Mesodermal cell (in vitro differentiated cells): Measurements from ENCODE around the gene CAPNS2. TPM values are rescaled to one million over a fixed set of nuclear protein-coding genes. Genes with fewer than 3 reads are reported as not detected.

ENCODE experiments used
- H3K27ac ChIP-seq: 2 replicates; pipeline ENCODE4 v1.7.0; 2013; ENCODE audit warnings: mild to moderate bottlenecking, low read depth, low read length, moderate library complexity; ENCODE audit not compliant: severe bottlenecking
- H3K36me3 ChIP-seq: 2 replicates; pipeline ENCODE4 v1.7.1; 2013; ENCODE audit warnings: mild to moderate bottlenecking, low read length, moderate library complexity; ENCODE audit not compliant: control insufficient read depth, insufficient read depth
- H3K4me1 ChIP-seq: one replicate; pipeline ENCODE4 v1.7.1; 2013; ENCODE audit warnings: mild to moderate bottlenecking, low read length; ENCODE audit not compliant: insufficient read depth, control insufficient read depth, poor library complexity, severe bottlenecking
- H3K4me3 ChIP-seq: 2 replicates; pipeline ENCODE4 v1.7.0; 2013; ENCODE audit warnings: low read length, control low read depth, mild to moderate bottlenecking; ENCODE audit not compliant: insufficient read depth, poor library complexity, severe bottlenecking; ENCODE audit errors: extremely low read depth
- H3K9me3 ChIP-seq: 2 replicates; pipeline ENCODE4 v1.7.1; 2013; ENCODE audit warnings: mild to moderate bottlenecking, low read length, moderate library complexity; ENCODE audit not compliant: control insufficient read depth
- WGBS, 2 experiments: methylation state at CpG; one replicate each; pipeline ENCODE4 v1.1.5; 2013; ENCODE audit warnings: missing lambda C conversion rate in 2 of 2; ENCODE audit not compliant: insufficient coverage in 2 of 2; 5-methylcytosine and 5-hydroxymethylcytosine counted together
- polyA plus RNA-seq, 2 experiments: library from polyadenylated mRNA; stranded (reverse); fragments of 50-300 nt; gene quantifications; one replicate each; pipeline ENCODE4 v1.2.3, GENCODE V29; 2013

The CAPNS2 gene
- not detected for polyA plus RNA-seq (2013, experiment 1 of 2)
- not detected for polyA plus RNA-seq (2013, experiment 2 of 2)

DNA sequence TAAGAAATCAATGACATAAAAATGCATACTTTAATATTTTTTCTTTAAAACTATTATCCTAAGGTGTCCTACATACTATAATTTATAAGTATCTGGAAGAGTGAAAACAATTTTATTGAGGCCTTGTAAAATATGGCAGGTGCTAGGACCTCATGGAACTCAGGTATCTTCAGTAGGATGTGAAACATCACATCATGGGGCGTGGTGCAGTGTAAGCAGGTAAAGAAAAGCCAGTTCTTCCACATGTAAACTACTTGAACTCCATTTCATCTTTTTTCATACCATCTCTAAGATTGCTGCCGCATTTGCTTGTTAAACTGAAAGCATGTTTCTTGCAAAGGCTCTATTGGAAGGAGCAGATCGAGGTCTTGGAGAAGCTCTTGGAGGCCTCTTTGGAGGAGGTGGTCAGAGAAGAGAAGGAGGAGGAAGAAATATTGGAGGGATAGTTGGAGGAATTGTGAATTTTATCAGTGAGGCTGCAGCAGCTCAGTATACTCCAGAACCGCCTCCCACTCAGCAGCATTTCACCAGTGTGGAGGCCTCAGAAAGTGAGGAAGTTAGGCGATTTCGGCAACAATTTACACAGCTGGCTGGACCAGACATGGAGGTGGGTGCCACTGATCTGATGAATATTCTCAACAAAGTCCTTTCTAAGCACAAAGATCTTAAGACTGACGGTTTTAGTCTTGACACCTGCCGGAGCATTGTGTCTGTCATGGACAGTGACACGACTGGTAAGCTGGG is at the start of gene CAPNS2:
CAPNS2 (plus strand) TSS at position 253 of the 744 bp plus-strand sequence; CDS start at position 326, 73 bp downstream.
- Histone ChIP-seq H3K4me3 (no peak within 1 kb of the TSS), H3K9me3 (no peaks in the 10 kb centered on the region), H3K27ac (no peak within 1 kb of the TSS), H3K36me3 (no peaks in the 10 kb centered on the region), H3K4me1 (peaks cover 6% of the 10 kb centered on the region)
- 98% methylated on average over 8 to 9 of the region's 9 CpGs for WGBS, 2 experiments

DNA sequence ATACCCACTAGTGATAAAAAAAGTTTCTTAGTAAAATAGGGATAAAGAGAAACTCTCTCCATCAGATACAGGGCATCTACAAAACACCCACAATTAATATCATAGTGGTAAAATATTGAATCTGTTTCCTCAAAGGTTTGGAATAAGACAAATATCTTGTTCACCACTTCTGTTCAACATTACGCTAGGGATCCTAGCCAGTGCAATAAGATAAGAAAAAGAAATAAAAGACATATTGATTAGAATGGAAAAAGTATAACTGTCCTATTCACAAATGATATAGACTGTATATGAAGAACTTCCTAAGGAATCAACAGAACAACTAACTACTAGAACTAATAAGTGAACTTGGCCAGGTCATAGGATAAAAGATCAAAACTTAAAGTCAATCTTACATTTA is 44.7 kb upstream of the CAPNS2 start:
- no peak overlapping the region for H3K4me3 ChIP-seq
- WGBS, 2 experiments = no CpG with 5 or more reads among the region's 1 CpG

DNA sequence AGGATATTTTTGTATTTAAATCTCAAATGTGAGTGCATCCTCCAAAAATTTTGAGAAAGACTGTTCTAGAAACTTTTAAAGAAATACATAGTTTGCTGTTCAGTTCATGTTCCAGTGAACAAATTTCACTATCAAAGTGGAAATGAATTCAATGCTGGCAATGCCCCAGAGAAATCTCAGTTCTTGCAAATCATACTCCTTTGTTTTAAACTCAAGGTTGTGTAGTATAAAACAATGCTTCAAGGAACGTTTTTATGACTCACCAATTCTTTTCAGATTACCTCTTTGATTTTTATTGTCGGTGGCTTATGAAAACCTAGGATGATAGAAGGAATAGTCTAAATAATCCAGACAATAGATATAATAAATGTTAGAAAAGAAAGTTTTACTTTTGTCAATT is 40.0 kb upstream of the CAPNS2 start:
- Histone ChIP-seq H3K4me1 (no peaks in the 10 kb centered on the region), H3K9me3 (peaks cover 4% of the 10 kb centered on the region), H3K4me3 (no peak overlapping the region), H3K27ac (no peak overlapping the region), H3K36me3 (no peaks in the 10 kb centered on the region)
- no CpG with 5 or more reads among the region's 2 CpGs for WGBS, 2 experiments

More for the DNA sequence above, 44.7 kb upstream of the CAPNS2 start:
- no peaks in the 10 kb centered on the region for H3K36me3 ChIP-seq
- peaks cover 4% of the 10 kb centered on the region for H3K9me3 ChIP-seq
- no peaks in the 10 kb centered on the region for H3K4me1 ChIP-seq
- H3K27ac ChIP-seq = no peak overlapping the region

DNA sequence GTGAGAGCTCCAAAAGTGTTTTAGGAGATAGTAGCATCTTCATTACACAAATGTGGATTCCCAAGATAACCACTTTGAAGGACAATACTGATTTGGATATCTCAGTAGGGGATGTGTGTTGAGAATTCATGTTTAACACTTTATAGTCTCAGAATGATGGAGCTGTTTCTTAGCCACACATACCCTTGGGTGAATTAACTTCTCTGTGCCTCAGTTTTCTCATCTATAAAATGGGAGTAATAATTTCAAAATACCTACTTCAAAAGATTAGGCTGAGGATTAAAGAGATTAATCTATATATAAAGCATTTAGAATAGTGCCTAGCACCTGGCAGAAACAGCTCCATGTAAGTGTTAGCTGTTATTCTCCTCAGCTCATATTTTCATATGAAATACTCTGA is 38.6 kb upstream of the CAPNS2 start:
- H3K27ac ChIP-seq = no peak overlapping the region
- no peaks in the 10 kb centered on the region for H3K9me3 ChIP-seq
- no peaks in the 10 kb centered on the region for H3K4me1 ChIP-seq
- H3K4me3 ChIP-seq = no peak overlapping the region
- no peaks in the 10 kb centered on the region for H3K36me3 ChIP-seq

DNA sequence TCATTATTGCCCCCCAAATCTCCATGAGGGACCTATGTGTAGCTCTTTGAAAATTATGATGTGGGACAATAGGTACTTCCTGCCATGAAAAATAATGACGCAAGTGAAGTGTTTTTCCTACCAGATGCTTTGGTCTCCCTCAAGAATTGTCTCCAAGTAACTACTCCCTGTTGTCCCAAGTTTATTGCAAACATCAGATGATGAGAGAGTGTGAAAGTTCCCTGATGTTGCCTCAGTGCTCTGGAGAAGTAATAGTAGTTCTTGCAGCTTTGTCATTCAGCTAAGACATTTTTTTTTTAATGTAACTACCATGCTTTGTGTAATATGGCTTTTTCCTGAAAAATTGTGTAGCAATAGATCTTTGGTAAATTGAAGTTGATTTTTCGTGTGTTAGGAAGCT is 37.5 kb upstream of the CAPNS2 start:
- Histone ChIP-seq H3K27ac (no peak overlapping the region), H3K4me3 (no peak overlapping the region), H3K4me1 (no peaks in the 10 kb centered on the region), H3K9me3 (no peaks in the 10 kb centered on the region), H3K36me3 (no peaks in the 10 kb centered on the region)
- WGBS, 2 experiments = 80% methylated on average over 1 of the region's 2 CpGs; no CpG with 5 or more reads in 1 of the 2 experiments

DNA sequence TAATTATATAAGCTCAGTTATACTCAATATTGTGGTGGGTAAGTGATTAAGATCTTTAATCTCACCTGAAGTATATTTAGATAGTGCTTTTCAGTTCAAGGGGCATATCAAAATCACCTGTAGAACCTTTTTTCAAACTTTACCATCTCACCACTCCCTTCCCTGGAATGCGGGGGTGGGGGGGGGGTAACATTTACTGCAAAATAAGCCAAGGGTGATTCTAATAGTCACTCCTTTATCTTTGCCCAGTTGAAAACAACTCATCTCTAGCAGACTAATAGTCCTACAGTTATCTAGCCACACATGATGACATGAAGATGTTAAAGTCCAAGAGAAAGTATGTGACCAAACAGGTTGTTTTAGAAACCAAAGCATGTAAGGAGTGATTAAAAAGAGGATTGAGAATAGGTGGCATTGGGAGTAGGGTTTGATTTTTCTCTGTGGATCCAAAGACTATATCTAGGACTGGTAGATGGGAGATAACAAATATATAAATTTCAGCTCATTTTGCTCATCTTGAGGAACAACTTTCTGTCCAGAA is 36.1 kb upstream of the CAPNS2 start:
- WGBS, 2 experiments = no CpG with 5 or more reads among the region's 1 CpG

DNA sequence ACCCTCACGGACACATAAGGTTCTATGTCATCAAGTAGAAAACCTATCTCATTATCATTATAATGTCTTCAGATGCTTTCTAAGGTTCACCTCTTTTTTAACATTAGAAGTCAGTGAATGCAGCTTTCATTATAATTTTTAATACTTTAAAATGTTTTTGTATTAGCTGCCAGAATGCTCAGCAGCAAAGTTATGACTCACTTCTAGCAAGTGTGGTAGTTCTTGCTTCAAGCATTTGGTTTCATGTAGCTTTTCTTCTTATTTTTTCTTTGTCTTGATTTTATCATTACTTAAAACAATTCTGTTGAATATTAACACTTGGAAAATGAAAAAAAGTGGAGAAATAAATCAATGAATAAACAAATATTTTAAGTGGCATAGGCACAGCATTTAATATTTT is 34.3 kb upstream of the CAPNS2 start:
- WGBS, 2 experiments = no CpG with 5 or more reads among the region's 1 CpG
- H3K4me1 ChIP-seq = no peaks in the 10 kb centered on the region
- H3K27ac ChIP-seq = no peak overlapping the region
- no peak overlapping the region for H3K4me3 ChIP-seq
- no peaks in the 10 kb centered on the region for H3K9me3 ChIP-seq
- H3K36me3 ChIP-seq = peaks cover under 1% of the 10 kb centered on the region

More for the DNA sequence above, 36.1 kb upstream of the CAPNS2 start:
- H3K9me3 ChIP-seq = no peaks in the 10 kb centered on the region
- H3K27ac ChIP-seq = no peak overlapping the region
- no peaks in the 10 kb centered on the region for H3K36me3 ChIP-seq
- H3K4me3 ChIP-seq = no peak overlapping the region
- no peaks in the 10 kb centered on the region for H3K4me1 ChIP-seq

DNA sequence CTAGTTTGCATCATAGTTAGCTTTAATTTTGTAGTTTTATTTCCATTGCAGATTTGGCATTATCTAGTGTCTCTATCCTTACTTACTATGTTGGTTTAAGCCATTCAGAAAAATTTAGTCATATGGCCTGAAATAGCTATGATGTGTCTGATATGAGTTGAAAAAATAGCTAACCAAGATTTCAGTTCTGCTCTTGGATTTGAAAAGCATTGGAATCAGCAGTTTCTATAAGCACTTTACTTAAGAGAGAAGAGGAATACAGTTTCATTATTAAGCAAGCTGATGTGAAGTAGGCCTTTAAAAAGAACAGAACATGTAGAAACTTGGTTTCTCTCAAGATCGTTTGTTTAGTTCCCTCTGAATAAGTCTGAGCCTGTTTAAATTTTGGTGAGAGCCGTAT is 31.7 kb upstream of the CAPNS2 start:
- no peak overlapping the region for H3K27ac ChIP-seq
- H3K4me1 ChIP-seq = no peaks in the 10 kb centered on the region
- 79 to 100% methylated on average over 1 to 2 of the region's 2 CpGs for WGBS, 2 experiments
- H3K9me3 ChIP-seq = no peaks in the 10 kb centered on the region
- H3K36me3 ChIP-seq = peaks cover 4% of the 10 kb centered on the region
- no peak overlapping the region for H3K4me3 ChIP-seq

DNA sequence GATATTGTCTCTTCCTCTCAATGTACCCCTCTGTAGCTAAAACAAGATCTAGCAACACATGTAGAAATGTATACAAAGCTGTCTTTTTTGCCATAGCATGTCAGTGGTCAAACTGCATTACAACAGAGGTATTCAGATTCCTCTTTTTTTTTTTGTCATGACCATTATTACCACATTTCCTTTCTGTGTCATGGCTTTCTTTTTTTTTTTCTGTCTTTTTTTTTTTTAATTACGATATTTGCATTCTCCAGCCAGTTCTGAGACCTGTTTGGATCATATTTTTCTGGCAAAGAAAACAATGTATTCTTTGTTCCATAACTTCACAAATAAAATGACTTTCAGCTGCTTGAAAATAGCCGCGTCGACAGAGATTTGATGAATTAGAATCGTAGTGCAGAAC is 27.4 kb upstream of the CAPNS2 start:
- H3K4me3 ChIP-seq = no peak overlapping the region
- WGBS, 2 experiments = no CpG with 5 or more reads among the region's 5 CpGs
- peaks cover 4% of the 10 kb centered on the region for H3K36me3 ChIP-seq
- H3K9me3 ChIP-seq = no peaks in the 10 kb centered on the region
- H3K27ac ChIP-seq = no peak overlapping the region
- H3K4me1 ChIP-seq = peaks cover 5% of the 10 kb centered on the region

DNA sequence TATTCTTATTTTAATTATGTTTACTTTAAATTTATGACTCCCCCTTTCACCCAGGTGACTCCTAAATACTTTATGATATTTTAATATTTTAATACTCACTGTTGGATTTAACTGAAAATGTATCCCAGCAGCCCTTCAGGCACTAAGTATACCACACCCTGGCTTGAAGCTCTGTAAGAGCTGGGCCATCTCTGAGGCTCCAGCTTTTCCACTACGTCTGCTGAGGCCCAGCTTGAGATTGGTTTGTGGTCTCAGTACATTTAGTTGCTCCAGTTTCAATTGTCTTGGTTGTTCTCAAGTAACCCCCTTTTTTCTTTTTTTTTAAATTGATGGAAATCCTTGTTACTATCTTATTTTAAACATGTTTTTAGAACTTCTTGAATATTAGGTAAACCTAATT is 27.0 kb upstream of the CAPNS2 start:
- no peak overlapping the region for H3K27ac ChIP-seq
- no peaks in the 10 kb centered on the region for H3K9me3 ChIP-seq
- no peak overlapping the region for H3K4me3 ChIP-seq
- peaks cover 5% of the 10 kb centered on the region for H3K4me1 ChIP-seq
- H3K36me3 ChIP-seq = peaks cover 4% of the 10 kb centered on the region
- 86% methylated on average over 1 of the region's 1 CpG; no CpG with 5 or more reads in 1 of the 2 experiments for WGBS, 2 experiments

DNA sequence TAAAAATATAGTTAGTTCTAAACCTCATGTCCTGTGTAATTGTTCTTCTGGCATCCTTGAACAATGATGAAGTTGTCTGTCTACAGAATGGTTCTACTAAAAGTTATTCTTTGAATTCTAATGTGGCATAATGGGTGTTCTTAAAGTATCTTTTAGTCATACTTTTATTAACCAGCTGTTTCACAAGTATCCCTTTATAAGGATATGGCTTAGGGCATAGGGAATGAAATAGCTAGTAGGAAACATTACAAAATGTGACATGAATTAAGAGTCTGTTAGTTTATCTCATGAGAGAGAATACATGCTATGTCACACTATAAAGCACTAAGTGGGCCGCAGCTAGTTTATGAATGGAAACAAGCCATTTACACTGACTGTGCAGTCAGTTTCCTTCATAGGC is 26.3 kb upstream of the CAPNS2 start:
- Histone ChIP-seq H3K4me3 (no peak overlapping the region), H3K27ac (no peak overlapping the region), H3K36me3 (peaks cover 4% of the 10 kb centered on the region), H3K4me1 (peaks cover 5% of the 10 kb centered on the region), H3K9me3 (no peaks in the 10 kb centered on the region)
- WGBS, 2 experiments = 100% methylated on average over 1 of the region's 1 CpG; no CpG with 5 or more reads in 1 of the 2 experiments
